B cell (primary cell): ENCODE results near the gene IL3RA. TPM values are rescaled to one million over a fixed set of nuclear protein-coding genes. Genes with fewer than 3 reads are reported as not detected.

Experiments used
- ATAC-seq: fragments of 200-7000 bp; cut with Tn5 transposase; one replicate; pipeline ENCODE4 v1.10.0; 2021; ENCODE audit warnings: low read depth, mild to moderate bottlenecking, moderate number of reproducible peaks, moderate library complexity
- CTCF ChIA-PET: fragments of 350-600 bp; sonication (Branson Sonifier 250); formaldehyde crosslinking; loops from one replicate; lab custom pipeline; 2021; ENCODE audit warnings: antibody characterized with exemption, inconsistent platforms; lab: Charles Lee
- POLR2A ChIA-PET: fragments of 350-600 bp; sonication (Branson Sonifier 250); formaldehyde crosslinking; loops from one replicate; lab custom pipeline; 2021; ENCODE audit warnings: antibody characterized with exemption; lab: Charles Lee
- DNase-seq: peaks from one replicate; pipeline ENCODE4 v3.0.0; 2013
- H2AFZ ChIP-seq: 2 replicates; pipeline ENCODE4 v1.6.1; 2012; ENCODE audit warnings: mild to moderate bottlenecking, low read depth, low read length; ENCODE audit not compliant: insufficient read depth, poor library complexity, severe bottlenecking
- H3K27ac ChIP-seq, 2 donors: 1 replicate in 1 of 2; 2 replicates in 1 of 2; pipeline ENCODE4 v1.5.1; 2012 to 2013; ENCODE audit warnings: low read length in 2 of 2, mild to moderate bottlenecking in 2 of 2, moderate library complexity in 1 of 2
- H3K27me3 ChIP-seq, 4 experiments: fragments of 200-600 bp in 1 of 4; sonication (generic) in 1 of 4; replicated peaks in 1 of 4; 1 replicate in 2 of 4; 2 replicates in 2 of 4; pipeline versions ENCODE4 v1.6.1 to v1.7.0; 2013 to 2016; ENCODE audit warnings: low read length in 3 of 4, mild to moderate bottlenecking in 2 of 4, mixed read lengths in 1 of 4, moderate library complexity in 1 of 4; ENCODE audit not compliant: insufficient read depth in 4 of 4, control insufficient read depth in 3 of 4; ENCODE audit errors: control extremely low read depth in 1 of 4
- H3K36me3 ChIP-seq, 2 experiments: replicated peaks in 1 of 2; 1 replicate in 1 of 2; 2 replicates in 1 of 2; pipeline versions ENCODE4 v1.6.1 to v1.7.1; 2013; ENCODE audit warnings: low read length in 1 of 2; ENCODE audit not compliant: insufficient read depth in 2 of 2, control insufficient read depth in 1 of 2; ENCODE audit errors: control extremely low read depth in 1 of 2, extremely low read depth in 1 of 2
- H3K4me1 ChIP-seq, 2 donors: fragments of 200-600 bp in 1 of 2; sonication (generic) in 1 of 2; 1 replicate in 1 of 2; 2 replicates in 1 of 2; pipeline versions ENCODE4 v1.5.1 to v1.6.1; 2013 to 2017; ENCODE audit warnings: low read length in 2 of 2; ENCODE audit not compliant: control insufficient read depth in 2 of 2, insufficient read depth in 2 of 2
- H3K4me2 ChIP-seq: replicated peaks from 2 replicates; pipeline ENCODE3; 2012; ENCODE audit warnings: mild to moderate bottlenecking, low read depth, low read length; ENCODE audit not compliant: poor library complexity, severe bottlenecking
- H3K4me3 ChIP-seq, 5 experiments: fragments of 200-600 bp in 1 of 5; sonication (generic) in 1 of 5; 1 replicate in 3 of 5; 2 replicates in 2 of 5; pipeline versions ENCODE4 v1.5.1 to v1.7.0; 2011 to 2016; ENCODE audit warnings: low read length in 4 of 5, mild to moderate bottlenecking in 4 of 5, low read depth in 2 of 5, control low read depth in 1 of 5, moderate library complexity in 1 of 5; ENCODE audit not compliant: insufficient read depth in 1 of 5; ENCODE audit errors: control extremely low read depth in 1 of 5, extremely low read depth in 1 of 5
- H3K79me2 ChIP-seq: fragments of 200-600 bp; sonication (generic); one replicate; pipeline ENCODE4 v1.6.0; 2016; ENCODE audit warnings: low read length; ENCODE audit not compliant: control insufficient read depth, insufficient read depth
- H3K9ac ChIP-seq: fragments of 200-600 bp; sonication (generic); 2 replicates; pipeline ENCODE4 v1.6.1; 2017; ENCODE audit warnings: mild to moderate bottlenecking, low read length, moderate library complexity
- H3K9me3 ChIP-seq, 3 donors: one replicate each; pipeline versions ENCODE4 v1.6.1 to v1.7.1; 2013; ENCODE audit warnings: low read length in 2 of 3; ENCODE audit not compliant: control insufficient read depth in 2 of 3, insufficient read depth in 1 of 3; ENCODE audit errors: control extremely low read depth in 1 of 3
- H4K20me1 ChIP-seq: 2 replicates; pipeline ENCODE4 v1.6.0; 2012; ENCODE audit warnings: mild to moderate bottlenecking, low read length; ENCODE audit not compliant: insufficient read depth, control insufficient read depth, poor library complexity, severe bottlenecking
- H3K27ac Mint-ChIP-seq: one replicate; pipeline ENCODE4 v1.8.0; 2021; ENCODE audit warnings: mixed read lengths
- H3K27me3 Mint-ChIP-seq: one replicate; pipeline ENCODE4 v1.8.0; 2021; ENCODE audit warnings: mixed read lengths
- H3K4me1 Mint-ChIP-seq: one replicate; pipeline ENCODE4 v1.8.0; 2021; ENCODE audit warnings: mixed read lengths
- H3K4me3 Mint-ChIP-seq: one replicate; pipeline ENCODE4 v1.8.0; 2021; ENCODE audit warnings: mixed read lengths
- H3K9me3 Mint-ChIP-seq: one replicate; pipeline ENCODE4 v1.8.0; 2022; ENCODE audit warnings: mixed read lengths; ENCODE audit not compliant: insufficient read depth
- EZH2 ChIP-seq: IDR thresholded peaks from 2 replicates; pipeline ENCODE4 v1.6.1; 2012; ENCODE audit warnings: borderline replicate concordance, low read depth, mild to moderate bottlenecking, moderate library complexity, low read length; ENCODE audit not compliant: insufficient read depth, poor library complexity, severe bottlenecking
- WGBS: methylation state at CpG from one replicate; pipeline ENCODE4 v1.1.5; 2013; ENCODE audit warnings: missing lambda C conversion rate; ENCODE audit not compliant: insufficient coverage; 5-methylcytosine and 5-hydroxymethylcytosine counted together
- intact Hi-C: fragments of 100-400 bp; cut with micrococcal nuclease; formaldehyde crosslinking; loops from one replicate; pipeline ENCODE4 v1.10.0; 2022
- polyA plus RNA-seq: library from polyadenylated mRNA; depleted of rRNA; stranded (reverse); fragments of >200 nt; gene quantifications from 2 replicates; pipeline ENCODE4 v1.2.3, GENCODE V29; 2012
- total RNA-seq, 2 donors: library from RNA; stranded (reverse); fragments of 120-200 nt in 1 of 2; gene quantifications; 1 replicate in 1 of 2; 2 replicates in 1 of 2; pipeline versions ENCODE4 v1.2.3 to v1.2.4, GENCODE V29; 2013 to 2022
- TF ChIP-seq, protein P1 (sequence below): fragments of 200-600 bp; IDR thresholded peaks from one replicate; pipeline ENCODE4 v1.8.0; 2022; ENCODE audit warnings: antibody characterized with exemption, mild to moderate bottlenecking

The IL3RA gene
- total and polyA plus RNA-seq, 2 donors (not counting 1 experiment from before 2014, with no cell fraction given): 1.6 to 31.6 TPM

DNA sequence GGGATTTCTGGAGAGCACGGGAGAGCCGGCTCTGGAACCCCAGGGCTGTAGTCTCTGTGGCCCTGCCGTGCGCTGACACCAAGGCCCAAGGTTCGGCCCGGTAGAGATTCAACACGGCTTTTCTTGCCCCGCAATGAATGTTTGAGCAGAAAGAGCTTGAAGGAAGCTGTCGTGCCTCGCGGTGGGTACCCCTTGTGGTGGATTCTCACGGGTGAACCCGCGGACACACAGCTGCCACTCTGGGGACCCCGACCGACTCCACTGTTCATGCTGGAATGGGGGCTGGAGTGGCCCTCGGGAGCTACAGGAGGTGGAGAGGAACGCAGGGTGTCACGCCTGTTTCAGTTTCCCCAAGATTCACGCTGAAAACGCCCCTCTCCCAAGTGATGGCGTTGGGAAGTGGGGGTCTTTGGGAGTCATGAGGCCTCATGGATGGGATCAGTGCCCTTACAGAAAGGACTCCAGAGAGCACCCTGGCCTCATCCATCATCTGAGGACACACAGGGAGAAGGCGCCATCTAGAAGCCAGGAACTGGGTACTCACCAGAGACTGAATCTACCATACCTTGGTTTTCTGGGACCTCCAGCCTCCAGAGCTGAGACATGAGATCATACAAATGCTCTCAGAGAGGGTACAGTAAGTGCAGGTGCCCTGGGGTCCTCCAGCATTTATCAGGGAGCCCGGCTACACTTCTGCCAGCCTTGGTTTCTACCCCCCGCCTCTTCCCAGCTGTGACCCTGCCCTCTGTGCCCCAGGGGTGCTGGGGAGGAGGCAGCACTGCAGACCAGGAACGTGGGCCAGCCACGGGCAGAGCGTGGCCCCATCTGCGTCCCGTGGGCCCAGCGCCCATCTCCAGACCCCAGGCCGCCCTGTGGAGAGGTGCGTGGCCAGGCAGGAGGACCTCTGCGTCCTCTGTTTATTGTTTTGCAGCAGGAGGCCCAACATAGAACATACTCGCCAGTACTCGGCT is 49.0 kb downstream of the IL3RA start:
- TF ChIP-seq, protein P1, sequence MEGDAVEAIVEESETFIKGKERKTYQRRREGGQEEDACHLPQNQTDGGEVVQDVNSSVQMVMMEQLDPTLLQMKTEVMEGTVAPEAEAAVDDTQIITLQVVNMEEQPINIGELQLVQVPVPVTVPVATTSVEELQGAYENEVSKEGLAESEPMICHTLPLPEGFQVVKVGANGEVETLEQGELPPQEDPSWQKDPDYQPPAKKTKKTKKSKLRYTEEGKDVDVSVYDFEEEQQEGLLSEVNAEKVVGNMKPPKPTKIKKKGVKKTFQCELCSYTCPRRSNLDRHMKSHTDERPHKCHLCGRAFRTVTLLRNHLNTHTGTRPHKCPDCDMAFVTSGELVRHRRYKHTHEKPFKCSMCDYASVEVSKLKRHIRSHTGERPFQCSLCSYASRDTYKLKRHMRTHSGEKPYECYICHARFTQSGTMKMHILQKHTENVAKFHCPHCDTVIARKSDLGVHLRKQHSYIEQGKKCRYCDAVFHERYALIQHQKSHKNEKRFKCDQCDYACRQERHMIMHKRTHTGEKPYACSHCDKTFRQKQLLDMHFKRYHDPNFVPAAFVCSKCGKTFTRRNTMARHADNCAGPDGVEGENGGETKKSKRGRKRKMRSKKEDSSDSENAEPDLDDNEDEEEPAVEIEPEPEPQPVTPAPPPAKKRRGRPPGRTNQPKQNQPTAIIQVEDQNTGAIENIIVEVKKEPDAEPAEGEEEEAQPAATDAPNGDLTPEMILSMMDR: no peak
- TF ChIP-seq EZH2: no peak
- H3K27me3 ChIP-seq: no peaks in the 10 kb centered on the region
- Mint-ChIP-seq H3K4me1 (peaks cover 19% of the 10 kb centered on the region), H3K4me3 (no peak overlapping the region), H3K27me3 (no peaks in the 10 kb centered on the region), H3K9me3 (no peaks in the 10 kb centered on the region), H3K27ac (no peak overlapping the region)
- H3K4me3 ChIP-seq: no peak overlapping the region
- ChIA-PET POLR2A (no interaction called here), CTCF (no interaction called here)
- intact Hi-C loops: no loop called here
- H3K4me2 ChIP-seq: no peak overlapping the region
- H3K9me3 ChIP-seq: peaks cover 0 to 20% (median 0%) of the 10 kb centered on the region in 3 donors
- H3K4me1 ChIP-seq: peaks cover 4 to 8% of the 10 kb centered on the region in 2 donors
- H2AFZ ChIP-seq: no peak overlapping the region
- DNase-seq (no peak), ATAC-seq (peak; percentile 13)
- H3K27ac ChIP-seq: no peak overlapping the region
- WGBS: 96% methylated on average over 33 of the region's 36 CpGs
- H3K9ac ChIP-seq: no peak overlapping the region
- H4K20me1 ChIP-seq: peaks cover 59% of the 10 kb centered on the region
- H3K79me2 ChIP-seq: peaks cover 37% of the 10 kb centered on the region
- H3K36me3 ChIP-seq: peaks cover 2 to 70% of the 10 kb centered on the region in 2 experiments
